ENCODE data around the gene RELT. TPM values are rescaled to one million over a fixed set of nuclear protein-coding genes. Genes with fewer than 3 reads are reported as not detected.

The RELT gene
- total and polyA plus RNA-seq, 9 of the 15 experiments (the other 6 are each of a cell fraction or from before 2014, with no cell fraction given), result 1.1 to 20.2 (median 7.4) TPM

DNA sequence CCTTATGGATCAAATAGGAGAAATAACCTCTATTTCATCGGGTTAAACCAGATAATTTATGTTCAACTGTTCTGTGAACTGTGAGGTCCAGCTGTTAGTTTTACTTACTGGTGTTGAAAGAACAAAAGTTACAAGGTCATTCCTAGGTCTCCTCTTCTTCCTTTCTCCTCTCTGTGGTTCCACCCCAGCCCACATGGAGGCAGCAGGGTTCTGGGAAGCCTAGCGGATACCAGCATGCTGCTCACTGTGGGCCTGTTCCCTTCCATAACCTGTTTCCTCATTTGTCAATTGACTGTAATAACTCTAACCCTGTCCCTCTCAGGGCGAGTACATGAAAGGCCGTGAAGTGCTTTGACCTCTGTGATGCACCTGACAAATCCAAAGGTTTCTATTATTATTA, 27.8 kb downstream of the RELT start (continued):
- TF ChIP-seq RERE (CRISPR knock-in tag; IDR thresholded peaks at IDR 0.05; ENCODE audit: borderline replicate concordance), result no peak
- no peak for TF ChIP-seq ZNF282 (CRISPR knock-in tag; IDR thresholded peaks at IDR 0.05)
- TF ChIP-seq CEBPB (tag; IDR thresholded peaks at IDR 0.05), result no peak
- no peak for TF ChIP-seq EWSR1 (IDR thresholded peaks at IDR 0.05; ENCODE audit: borderline replicate concordance, low read depth, partially characterized antibody)
- peak; percentile 78 for TF ChIP-seq MYC (IDR thresholded peaks at IDR 0.05; ENCODE audit: low read depth, low read length)
- TF ChIP-seq MYC (CRISPR knock-in tag; IDR thresholded peaks at IDR 0.05; ENCODE audit: borderline replicate concordance, low read depth), result no peak
- TF ChIP-seq ZNF408 (CRISPR knock-in tag; IDR thresholded peaks at IDR 0.05; ENCODE audit: low read depth), result no peak
- peak; percentile 41; the same call in 1 of the 2 replicates for TF ChIP-seq SPI1 (IDR thresholded peaks at IDR 0.05; ENCODE audit: borderline replicate concordance, low read depth, low read length)
- TF ChIP-seq, protein P1, sequence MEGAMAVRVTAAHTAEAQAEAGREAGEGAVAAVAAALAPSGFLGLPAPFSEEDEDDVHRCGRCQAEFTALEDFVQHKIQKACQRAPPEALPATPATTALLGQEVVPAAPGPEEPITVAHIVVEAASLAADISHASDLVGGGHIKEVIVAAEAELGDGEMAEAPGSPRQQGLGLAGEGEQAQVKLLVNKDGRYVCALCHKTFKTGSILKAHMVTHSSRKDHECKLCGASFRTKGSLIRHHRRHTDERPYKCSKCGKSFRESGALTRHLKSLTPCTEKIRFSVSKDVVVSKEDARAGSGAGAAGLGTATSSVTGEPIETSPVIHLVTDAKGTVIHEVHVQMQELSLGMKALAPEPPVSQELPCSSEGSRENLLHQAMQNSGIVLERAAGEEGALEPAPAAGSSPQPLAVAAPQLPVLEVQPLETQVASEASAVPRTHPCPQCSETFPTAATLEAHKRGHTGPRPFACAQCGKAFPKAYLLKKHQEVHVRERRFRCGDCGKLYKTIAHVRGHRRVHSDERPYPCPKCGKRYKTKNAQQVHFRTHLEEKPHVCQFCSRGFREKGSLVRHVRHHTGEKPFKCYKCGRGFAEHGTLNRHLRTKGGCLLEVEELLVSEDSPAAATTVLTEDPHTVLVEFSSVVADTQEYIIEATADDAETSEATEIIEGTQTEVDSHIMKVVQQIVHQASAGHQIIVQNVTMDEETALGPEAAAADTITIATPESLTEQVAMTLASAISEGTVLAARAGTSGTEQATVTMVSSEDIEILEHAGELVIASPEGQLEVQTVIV (CRISPR knock-in tag; IDR thresholded peaks at IDR 0.05; ENCODE audit: borderline replicate concordance), result no peak
- no peak for TF ChIP-seq ZNF551 (CRISPR knock-in tag; IDR thresholded peaks at IDR 0.05)
- TF ChIP-seq, protein P2, sequence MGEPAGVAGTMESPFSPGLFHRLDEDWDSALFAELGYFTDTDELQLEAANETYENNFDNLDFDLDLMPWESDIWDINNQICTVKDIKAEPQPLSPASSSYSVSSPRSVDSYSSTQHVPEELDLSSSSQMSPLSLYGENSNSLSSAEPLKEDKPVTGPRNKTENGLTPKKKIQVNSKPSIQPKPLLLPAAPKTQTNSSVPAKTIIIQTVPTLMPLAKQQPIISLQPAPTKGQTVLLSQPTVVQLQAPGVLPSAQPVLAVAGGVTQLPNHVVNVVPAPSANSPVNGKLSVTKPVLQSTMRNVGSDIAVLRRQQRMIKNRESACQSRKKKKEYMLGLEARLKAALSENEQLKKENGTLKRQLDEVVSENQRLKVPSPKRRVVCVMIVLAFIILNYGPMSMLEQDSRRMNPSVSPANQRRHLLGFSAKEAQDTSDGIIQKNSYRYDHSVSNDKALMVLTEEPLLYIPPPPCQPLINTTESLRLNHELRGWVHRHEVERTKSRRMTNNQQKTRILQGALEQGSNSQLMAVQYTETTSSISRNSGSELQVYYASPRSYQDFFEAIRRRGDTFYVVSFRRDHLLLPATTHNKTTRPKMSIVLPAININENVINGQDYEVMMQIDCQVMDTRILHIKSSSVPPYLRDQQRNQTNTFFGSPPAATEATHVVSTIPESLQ (CRISPR knock-in tag; IDR thresholded peaks at IDR 0.05), result no peak
- TF ChIP-seq HMG20A (CRISPR knock-in tag; conservative IDR thresholded peaks at IDR 0.05), result no peak
- TF ChIP-seq, protein P3, sequence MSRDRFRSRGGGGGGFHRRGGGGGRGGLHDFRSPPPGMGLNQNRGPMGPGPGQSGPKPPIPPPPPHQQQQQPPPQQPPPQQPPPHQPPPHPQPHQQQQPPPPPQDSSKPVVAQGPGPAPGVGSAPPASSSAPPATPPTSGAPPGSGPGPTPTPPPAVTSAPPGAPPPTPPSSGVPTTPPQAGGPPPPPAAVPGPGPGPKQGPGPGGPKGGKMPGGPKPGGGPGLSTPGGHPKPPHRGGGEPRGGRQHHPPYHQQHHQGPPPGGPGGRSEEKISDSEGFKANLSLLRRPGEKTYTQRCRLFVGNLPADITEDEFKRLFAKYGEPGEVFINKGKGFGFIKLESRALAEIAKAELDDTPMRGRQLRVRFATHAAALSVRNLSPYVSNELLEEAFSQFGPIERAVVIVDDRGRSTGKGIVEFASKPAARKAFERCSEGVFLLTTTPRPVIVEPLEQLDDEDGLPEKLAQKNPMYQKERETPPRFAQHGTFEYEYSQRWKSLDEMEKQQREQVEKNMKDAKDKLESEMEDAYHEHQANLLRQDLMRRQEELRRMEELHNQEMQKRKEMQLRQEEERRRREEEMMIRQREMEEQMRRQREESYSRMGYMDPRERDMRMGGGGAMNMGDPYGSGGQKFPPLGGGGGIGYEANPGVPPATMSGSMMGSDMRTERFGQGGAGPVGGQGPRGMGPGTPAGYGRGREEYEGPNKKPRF (IDR thresholded peaks at IDR 0.05; ENCODE audit: low read depth, low read length), result no peak
- TF ChIP-seq RFX5 (IDR thresholded peaks at IDR 0.05; ENCODE audit: low read depth, low read length), result no peak
- no peak for TF ChIP-seq HEY1 (CRISPR knock-in tag; IDR thresholded peaks at IDR 0.05; ENCODE audit: borderline replicate concordance)

All from K562 (cell line).